ENCODE data around the gene SOX11.

SOX11 gene

GRCh38 chr2:5691221-5691984 is 781 bp upstream of the SOX11 start:
- H3K27me3 ChIP-seq (ENCODE audit: control insufficient read depth in 1 of 2, insufficient read depth in 2 of 2, low read length in 2 of 2) = peaks cover 25 to 63% of the 10 kb centered on the region in 2 donors
- peak overlapping the region in 1 of 2 donors; percentile 22 for H3K4me3 ChIP-seq (ENCODE audit: low read length in 2 of 2)
- H3K9me3 ChIP-seq (ENCODE audit: control insufficient read depth in 2 of 2, low read length in 2 of 2) = no peaks in the 10 kb centered on the region
- peaks cover 14% of the 10 kb centered on the region for H3K4me1 ChIP-seq (ENCODE audit: control insufficient read depth, insufficient read depth, low read length)
- H3K36me3 ChIP-seq (ENCODE audit: control insufficient read depth in 2 of 2, insufficient read depth in 2 of 2, low read length in 2 of 2) = no peaks in the 10 kb centered on the region
- H3K9ac ChIP-seq (ENCODE audit: low read length in 2 of 2) = no peak overlapping the region
- H3K27ac ChIP-seq (ENCODE audit: low read length) = no peak overlapping the region

GRCh38 chr2:5692561-5693286 is 540 bp downstream of the SOX11 start:
- H3K9me3 ChIP-seq (ENCODE audit: control insufficient read depth in 2 of 2, low read length in 2 of 2) = no peaks in the 10 kb centered on the region
- no peaks in the 10 kb centered on the region for H3K36me3 ChIP-seq (ENCODE audit: control insufficient read depth in 2 of 2, insufficient read depth in 2 of 2, low read length in 2 of 2)
- H3K27me3 ChIP-seq (ENCODE audit: control insufficient read depth in 1 of 2, insufficient read depth in 2 of 2, low read length in 2 of 2) = peaks cover 29 to 75% of the 10 kb centered on the region in 2 donors
- no peak overlapping the region for H3K27ac ChIP-seq (ENCODE audit: low read length)
- H3K9ac ChIP-seq (ENCODE audit: low read length in 2 of 2) = no peak overlapping the region
- peak overlapping the region in 1 of 2 donors; percentile 58 for H3K4me3 ChIP-seq (ENCODE audit: low read length in 2 of 2)
- H3K4me1 ChIP-seq (ENCODE audit: control insufficient read depth, insufficient read depth, low read length) = peaks cover 21% of the 10 kb centered on the region

- no peaks in the 10 kb centered on the region for H3K36me3 ChIP-seq (ENCODE audit: control insufficient read depth in 2 of 2, insufficient read depth in 2 of 2, low read length in 2 of 2)
- H3K9ac ChIP-seq (ENCODE audit: low read length in 2 of 2) = no peak overlapping the region
- no peaks in the 10 kb centered on the region for H3K9me3 ChIP-seq (ENCODE audit: control insufficient read depth in 2 of 2, low read length in 2 of 2)
- peaks cover 21% of the 10 kb centered on the region for H3K4me1 ChIP-seq (ENCODE audit: control insufficient read depth, insufficient read depth, low read length)
- peak overlapping the region in 1 of 2 donors; percentile 58 for H3K4me3 ChIP-seq (ENCODE audit: low read length in 2 of 2)
- H3K27me3 ChIP-seq (ENCODE audit: control insufficient read depth in 1 of 2, insufficient read depth in 2 of 2, low read length in 2 of 2) = peaks cover 31 to 80% of the 10 kb centered on the region in 2 donors
- H3K27ac ChIP-seq (ENCODE audit: low read length) = no peak overlapping the region
Measured at GRCh38 chr2:5693287-5694201, 1.4 kb downstream of the SOX11 start.

DNA sequence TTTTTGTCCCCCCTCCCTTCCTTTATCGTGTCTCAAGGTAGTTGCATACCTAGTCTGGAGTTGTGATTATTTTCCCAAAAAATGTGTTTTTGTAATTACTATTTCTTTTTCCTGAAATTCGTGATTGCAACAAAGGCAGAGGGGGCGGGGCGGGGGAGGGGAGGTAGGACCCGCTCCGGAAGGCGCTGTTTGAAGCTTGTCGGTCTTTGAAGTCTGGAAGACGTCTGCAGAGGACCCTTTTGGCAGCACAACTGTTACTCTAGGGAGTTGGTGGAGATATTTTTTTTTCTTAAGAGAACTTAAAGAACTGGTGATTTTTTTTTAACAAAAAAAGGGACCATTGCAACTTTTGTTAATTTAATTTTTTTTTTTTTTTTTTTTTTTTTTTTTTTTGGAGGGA is 2.1 kb downstream of the SOX11 start:
- no peaks in the 10 kb centered on the region for H3K36me3 ChIP-seq (ENCODE audit: control insufficient read depth in 2 of 2, insufficient read depth in 2 of 2, low read length in 2 of 2)
- no peak overlapping the region for H3K27ac ChIP-seq (ENCODE audit: low read length)
- H3K27me3 ChIP-seq (ENCODE audit: control insufficient read depth in 1 of 2, insufficient read depth in 2 of 2, low read length in 2 of 2) = peaks cover 31 to 85% of the 10 kb centered on the region in 2 donors
- peaks cover 21% of the 10 kb centered on the region for H3K4me1 ChIP-seq (ENCODE audit: control insufficient read depth, insufficient read depth, low read length)
- H3K9ac ChIP-seq (ENCODE audit: low read length in 2 of 2) = no peak overlapping the region
- H3K9me3 ChIP-seq (ENCODE audit: control insufficient read depth in 2 of 2, low read length in 2 of 2) = no peaks in the 10 kb centered on the region
- H3K4me3 ChIP-seq (ENCODE audit: low read length in 2 of 2) = no peak overlapping the region

DNA sequence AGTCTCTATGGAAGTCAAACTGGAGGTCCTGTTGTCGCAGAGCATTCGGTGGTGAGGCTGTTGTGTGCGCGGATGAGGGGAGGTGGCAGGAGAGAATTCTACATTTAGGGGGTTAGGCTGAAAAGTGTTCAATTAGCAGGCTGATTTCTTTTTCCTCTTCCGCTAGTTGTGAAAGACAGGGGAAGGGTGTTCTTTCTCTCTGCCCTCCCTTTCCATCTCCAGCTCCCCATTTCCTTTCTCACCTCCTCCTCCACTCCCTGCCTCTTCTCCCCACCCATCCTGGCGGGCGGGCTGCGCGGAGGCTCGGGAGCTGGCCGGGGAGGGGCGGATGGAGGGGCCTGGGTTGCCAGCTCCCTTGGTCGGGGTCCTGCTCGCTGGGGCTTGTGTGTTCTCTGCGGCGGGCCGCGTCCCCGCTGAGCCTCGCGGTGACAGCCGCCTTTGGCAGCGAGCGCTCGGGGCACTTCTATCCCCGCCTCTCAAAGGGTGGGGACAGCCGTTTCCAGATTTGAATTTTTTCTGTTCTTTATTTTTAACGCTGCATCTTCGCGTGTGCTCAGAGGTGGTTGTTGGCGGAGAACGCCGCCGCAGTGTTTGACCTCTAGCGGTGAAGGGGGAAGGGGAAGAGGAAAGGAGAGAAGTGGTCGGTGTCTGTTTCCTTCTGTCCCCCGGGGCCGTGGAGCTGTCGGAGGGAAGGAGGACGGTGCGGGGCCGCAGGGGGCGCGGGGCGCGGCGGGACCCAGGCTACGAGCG is 3.6 kb downstream of the SOX11 start:
- Histone ChIP-seq H3K27me3 (ENCODE audit: control insufficient read depth in 1 of 2, insufficient read depth in 2 of 2, low read length in 2 of 2) (peaks cover 29 to 83% of the 10 kb centered on the region in 2 donors), H3K4me1 (ENCODE audit: control insufficient read depth, insufficient read depth, low read length) (peaks cover 21% of the 10 kb centered on the region), H3K4me3 (ENCODE audit: low read length in 2 of 2) (peak overlapping the region in 1 of 2 donors; percentile 62), H3K9ac (ENCODE audit: low read length in 2 of 2) (no peak overlapping the region), H3K36me3 (ENCODE audit: control insufficient read depth in 2 of 2, insufficient read depth in 2 of 2, low read length in 2 of 2) (no peaks in the 10 kb centered on the region), H3K27ac (ENCODE audit: low read length) (no peak overlapping the region), H3K9me3 (ENCODE audit: control insufficient read depth in 2 of 2, low read length in 2 of 2) (no peaks in the 10 kb centered on the region)

DNA sequence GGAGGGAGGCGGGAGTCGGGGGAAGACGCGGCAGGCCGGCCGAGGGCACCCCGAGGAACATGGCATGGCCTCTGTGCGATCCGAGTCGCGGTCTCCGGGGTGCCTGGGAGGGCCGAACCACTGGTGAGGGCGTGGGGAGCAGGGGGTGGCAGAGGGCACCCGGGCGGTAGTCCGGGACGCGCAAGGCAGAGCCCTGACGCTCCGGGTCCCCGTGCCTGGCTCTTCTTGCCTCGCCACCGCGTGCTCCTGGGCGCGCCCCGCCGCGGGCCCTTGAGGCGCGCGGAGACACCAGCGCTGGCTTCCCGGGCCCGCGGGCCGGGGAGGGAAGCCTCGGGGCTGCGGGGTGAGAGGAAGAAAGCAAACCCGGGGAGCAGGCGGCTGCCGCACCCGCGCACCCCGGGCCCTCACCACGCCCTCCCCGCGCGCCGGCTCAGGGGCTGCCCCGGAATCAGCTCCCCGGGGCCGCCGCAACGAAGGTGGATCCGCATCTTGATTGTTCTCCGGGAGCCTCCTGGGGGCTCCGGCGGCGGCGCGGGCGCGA is 4.3 kb downstream of the SOX11 start:
- Histone ChIP-seq H3K9ac (ENCODE audit: low read length in 2 of 2) (no peak overlapping the region), H3K4me3 (ENCODE audit: low read length in 2 of 2) (peak overlapping the region; percentile 35 to 62), H3K36me3 (ENCODE audit: control insufficient read depth in 2 of 2, insufficient read depth in 2 of 2, low read length in 2 of 2) (no peaks in the 10 kb centered on the region), H3K27ac (ENCODE audit: low read length) (no peak overlapping the region), H3K9me3 (ENCODE audit: control insufficient read depth in 2 of 2, low read length in 2 of 2) (no peaks in the 10 kb centered on the region), H3K4me1 (ENCODE audit: control insufficient read depth, insufficient read depth, low read length) (peaks cover 21% of the 10 kb centered on the region), H3K27me3 (ENCODE audit: control insufficient read depth in 1 of 2, insufficient read depth in 2 of 2, low read length in 2 of 2) (peaks cover 32 to 83% of the 10 kb centered on the region in 2 donors)

- peaks cover 21% of the 10 kb centered on the region for H3K4me1 ChIP-seq (ENCODE audit: control insufficient read depth, insufficient read depth, low read length)
- H3K9ac ChIP-seq (ENCODE audit: low read length in 2 of 2) = no peak overlapping the region
- H3K36me3 ChIP-seq (ENCODE audit: control insufficient read depth in 2 of 2, insufficient read depth in 2 of 2, low read length in 2 of 2) = no peaks in the 10 kb centered on the region
- no peak overlapping the region for H3K27ac ChIP-seq (ENCODE audit: low read length)
- peak overlapping the region; percentile 35 to 62 for H3K4me3 ChIP-seq (ENCODE audit: low read length in 2 of 2)
- peaks cover 32 to 86% of the 10 kb centered on the region in 2 donors for H3K27me3 ChIP-seq (ENCODE audit: control insufficient read depth in 1 of 2, insufficient read depth in 2 of 2, low read length in 2 of 2)
- no peaks in the 10 kb centered on the region for H3K9me3 ChIP-seq (ENCODE audit: control insufficient read depth in 2 of 2, low read length in 2 of 2)
Measured at GRCh38 chr2:5696945-5697521, 4.8 kb downstream of the SOX11 start.

DNA sequence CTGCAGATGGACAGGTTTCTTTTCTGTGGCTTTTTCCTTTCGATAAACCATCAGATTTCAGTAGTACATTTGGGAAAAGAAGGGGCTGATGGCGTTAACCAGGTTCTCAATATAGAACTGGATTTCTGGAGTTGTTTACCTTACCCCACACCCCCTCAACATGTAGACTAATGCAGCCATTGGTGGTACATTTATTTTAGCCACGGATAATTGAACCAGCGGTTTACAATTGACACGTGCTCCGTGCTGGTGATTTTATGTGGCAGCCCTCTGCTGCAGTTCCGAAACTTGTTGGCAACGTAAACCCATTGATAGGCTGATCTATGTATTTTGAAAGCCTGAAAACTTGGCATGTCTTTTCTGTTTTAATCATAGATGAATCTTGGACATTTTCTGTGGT is 5.4 kb downstream of the SOX11 start:
- no peak overlapping the region for H3K9ac ChIP-seq (ENCODE audit: low read length in 2 of 2)
- peaks cover 18% of the 10 kb centered on the region for H3K4me1 ChIP-seq (ENCODE audit: control insufficient read depth, insufficient read depth, low read length)
- no peak overlapping the region for H3K27ac ChIP-seq (ENCODE audit: low read length)
- no peaks in the 10 kb centered on the region for H3K36me3 ChIP-seq (ENCODE audit: control insufficient read depth in 2 of 2, insufficient read depth in 2 of 2, low read length in 2 of 2)
- no peak overlapping the region for H3K4me3 ChIP-seq (ENCODE audit: low read length in 2 of 2)
- H3K27me3 ChIP-seq (ENCODE audit: control insufficient read depth in 1 of 2, insufficient read depth in 2 of 2, low read length in 2 of 2) = peaks cover 30 to 84% of the 10 kb centered on the region in 2 donors
- no peaks in the 10 kb centered on the region for H3K9me3 ChIP-seq (ENCODE audit: control insufficient read depth in 2 of 2, low read length in 2 of 2)

GRCh38 chr2:5698134-5698533 is 6.0 kb downstream of the SOX11 start:
- peaks cover 26 to 82% of the 10 kb centered on the region in 2 donors for H3K27me3 ChIP-seq (ENCODE audit: control insufficient read depth in 1 of 2, insufficient read depth in 2 of 2, low read length in 2 of 2)
- peaks cover 12% of the 10 kb centered on the region for H3K4me1 ChIP-seq (ENCODE audit: control insufficient read depth, insufficient read depth, low read length)
- H3K4me3 ChIP-seq (ENCODE audit: low read length in 2 of 2) = no peak overlapping the region
- H3K9ac ChIP-seq (ENCODE audit: low read length in 2 of 2) = no peak overlapping the region
- H3K36me3 ChIP-seq (ENCODE audit: control insufficient read depth in 2 of 2, insufficient read depth in 2 of 2, low read length in 2 of 2) = no peaks in the 10 kb centered on the region
- no peaks in the 10 kb centered on the region for H3K9me3 ChIP-seq (ENCODE audit: control insufficient read depth in 2 of 2, low read length in 2 of 2)
- no peak overlapping the region for H3K27ac ChIP-seq (ENCODE audit: low read length)
